ENCODE measurements around the gene OTOA. TPM values are rescaled to one million over a fixed set of nuclear protein-coding genes. Genes with fewer than 3 reads are reported as not detected.

OTOA gene
- total RNA-seq, 1 donor from 2014 or later: not detected

- H3K27me3 Mint-ChIP-seq (ENCODE audit: insufficient read depth, low read depth): peaks cover 4% of the 10 kb centered on the region
- no peak overlapping the region for H3K27ac ChIP-seq
- H3K9me3 Mint-ChIP-seq: no peaks in the 10 kb centered on the region
- H3K4me3 Mint-ChIP-seq: no peak overlapping the region
- no peaks in the 10 kb centered on the region for H3K79me2 ChIP-seq (ENCODE audit: low read depth)
- no peak for DNase-seq (ENCODE audit: low spot score)
- no peak overlapping the region for H3K4me2 ChIP-seq
- H2AFZ ChIP-seq (replicated peaks): no peak overlapping the region
- no peak overlapping the region for H3K9ac ChIP-seq
- no peaks in the 10 kb centered on the region for H4K20me1 ChIP-seq (ENCODE audit: low read depth)
- no peak for TF ChIP-seq CTCF (IDR thresholded peaks at IDR 0.05)
- no peak for TF ChIP-seq EZH2phosphoT487 (IDR thresholded peaks at IDR 0.05)
- TF ChIP-seq EZH2 (IDR thresholded peaks at IDR 0.05): no peak
- no peaks in the 10 kb centered on the region for H3K9me3 ChIP-seq (ENCODE audit: low read depth)
- no peaks in the 10 kb centered on the region for H3F3A ChIP-seq (ENCODE audit: low read depth)
- H3K4me3 ChIP-seq: no peak overlapping the region
- no peaks in the 10 kb centered on the region for H3K4me1 ChIP-seq
- H3K36me3 Mint-ChIP-seq: no peaks in the 10 kb centered on the region
- H3K4me1 Mint-ChIP-seq: no peaks in the 10 kb centered on the region
- H3K27ac Mint-ChIP-seq: no peak overlapping the region
- no peaks in the 10 kb centered on the region for H3K27me3 ChIP-seq
- no peaks in the 10 kb centered on the region for H3K36me3 ChIP-seq
These were observed 39.4 kb downstream of the OTOA start for GRCh38 chr16:21703156-21703555.

GRCh38 chr16:21703589-21704174 is 39.9 kb downstream of the OTOA start:
- Histone ChIP-seq H3K79me2 (ENCODE audit: low read depth) (no peaks in the 10 kb centered on the region), H4K20me1 (ENCODE audit: low read depth) (no peaks in the 10 kb centered on the region), H3K4me3 (no peak overlapping the region), H3K27me3 (no peaks in the 10 kb centered on the region), H3K9me3 (ENCODE audit: low read depth) (no peaks in the 10 kb centered on the region), H3K27ac (no peak overlapping the region), H3K36me3 (no peaks in the 10 kb centered on the region), H3F3A (ENCODE audit: low read depth) (no peaks in the 10 kb centered on the region), H3K4me2 (no peak overlapping the region), H3K4me1 (no peaks in the 10 kb centered on the region), H2AFZ (replicated peaks) (no peak overlapping the region), H3K9ac (no peak overlapping the region)
- DNase-seq (ENCODE audit: low spot score): no peak
- Mint-ChIP-seq H3K36me3 (no peaks in the 10 kb centered on the region), H3K4me1 (no peaks in the 10 kb centered on the region), H3K27me3 (ENCODE audit: insufficient read depth, low read depth) (peaks cover 4% of the 10 kb centered on the region), H3K4me3 (no peak overlapping the region), H3K9me3 (no peaks in the 10 kb centered on the region), H3K27ac (no peak overlapping the region)
- no peak for TF ChIP-seq CTCF (IDR thresholded peaks at IDR 0.05)
- TF ChIP-seq EZH2phosphoT487 (IDR thresholded peaks at IDR 0.05): no peak
- TF ChIP-seq EZH2 (IDR thresholded peaks at IDR 0.05): no peak

- Mint-ChIP-seq H3K27me3 (ENCODE audit: insufficient read depth, low read depth) (peaks cover 4% of the 10 kb centered on the region), H3K36me3 (no peaks in the 10 kb centered on the region), H3K4me3 (no peak overlapping the region), H3K27ac (no peak overlapping the region), H3K4me1 (no peaks in the 10 kb centered on the region), H3K9me3 (no peaks in the 10 kb centered on the region)
- no peak overlapping the region for H3K27ac ChIP-seq
- H3K9ac ChIP-seq: no peak overlapping the region
- no peaks in the 10 kb centered on the region for H3K4me1 ChIP-seq
- no peaks in the 10 kb centered on the region for H3K27me3 ChIP-seq
- TF ChIP-seq EZH2 (IDR thresholded peaks at IDR 0.05) (no peak), CTCF (IDR thresholded peaks at IDR 0.05) (no peak), EZH2phosphoT487 (IDR thresholded peaks at IDR 0.05) (no peak)
- H3K4me2 ChIP-seq: no peak overlapping the region
- no peak overlapping the region for H2AFZ ChIP-seq (replicated peaks)
- no peaks in the 10 kb centered on the region for H3K36me3 ChIP-seq
- no peaks in the 10 kb centered on the region for H3K79me2 ChIP-seq (ENCODE audit: low read depth)
- no peaks in the 10 kb centered on the region for H4K20me1 ChIP-seq (ENCODE audit: low read depth)
- H3F3A ChIP-seq (ENCODE audit: low read depth): no peaks in the 10 kb centered on the region
- no peak for DNase-seq (ENCODE audit: low spot score)
- H3K4me3 ChIP-seq: no peak overlapping the region
- no peaks in the 10 kb centered on the region for H3K9me3 ChIP-seq (ENCODE audit: low read depth)
These were observed 40.5 kb downstream of the OTOA start for GRCh38 chr16:21704266-21704665.
